ENCODE measurements around the gene TWIST1.

Gene TWIST1

GRCh38 chr7:19107356-19108146, 9.9 kb downstream of the TWIST1 start:
- DNase-seq (ENCODE audit: low read depth): peak; percentile 83
- peak overlapping the region; percentile 67 for H3K4me3 ChIP-seq (ENCODE audit: control insufficient read depth, low read depth, low read length)
- no peak for TF ChIP-seq CTCF (conservative IDR thresholded peaks at IDR 0.05; ENCODE audit: control insufficient read depth, insufficient read depth, low read depth, low read length)

GRCh38 chr7:19107081-19107355, 10.4 kb downstream of the TWIST1 start:
- DNase-seq (ENCODE audit: low read depth): no peak
- H3K4me3 ChIP-seq (ENCODE audit: control insufficient read depth, low read depth, low read length): peak overlapping the region; percentile 67
- TF ChIP-seq CTCF (conservative IDR thresholded peaks at IDR 0.05; ENCODE audit: control insufficient read depth, insufficient read depth, low read depth, low read length): no peak

GRCh38 chr7:19106241-19107080, 11.0 kb downstream of the TWIST1 start:
- DNase-seq (ENCODE audit: low read depth): peak; percentile 54
- TF ChIP-seq CTCF (conservative IDR thresholded peaks at IDR 0.05; ENCODE audit: control insufficient read depth, insufficient read depth, low read depth, low read length): no peak
- peak overlapping the region; percentile 67 for H3K4me3 ChIP-seq (ENCODE audit: control insufficient read depth, low read depth, low read length)

GRCh38 chr7:19105546-19105945, 11.9 kb downstream of the TWIST1 start:
- no peak for DNase-seq (ENCODE audit: low read depth)
- peak overlapping the region; percentile 67 for H3K4me3 ChIP-seq (ENCODE audit: control insufficient read depth, low read depth, low read length)
- TF ChIP-seq CTCF (conservative IDR thresholded peaks at IDR 0.05; ENCODE audit: control insufficient read depth, insufficient read depth, low read depth, low read length): no peak

GRCh38 chr7:19104811-19105210, 12.6 kb downstream of the TWIST1 start:
- DNase-seq (ENCODE audit: low read depth): no peak
- H3K4me3 ChIP-seq (ENCODE audit: control insufficient read depth, low read depth, low read length): no peak overlapping the region
- TF ChIP-seq CTCF (conservative IDR thresholded peaks at IDR 0.05; ENCODE audit: control insufficient read depth, insufficient read depth, low read depth, low read length): no peak

GRCh38 chr7:19102884-19103283, 14.6 kb downstream of the TWIST1 start:
- no peak for DNase-seq (ENCODE audit: low read depth)
- TF ChIP-seq CTCF (conservative IDR thresholded peaks at IDR 0.05; ENCODE audit: control insufficient read depth, insufficient read depth, low read depth, low read length): no peak
- no peak overlapping the region for H3K4me3 ChIP-seq (ENCODE audit: control insufficient read depth, low read depth, low read length)
